Loucy (cell line): ENCODE data around the gene PRDM4.

Experiments
- H2AFZ ChIP-seq: fragments of 200-600 bp; sonication (generic); 2 replicates; pipeline ENCODE4 v1.6.0; 2016; ENCODE audit warnings: antibody characterized with exemption, mild to moderate bottlenecking, low read length, moderate library complexity
- H3F3A ChIP-seq: fragments of 200-600 bp; 2 replicates; pipeline ENCODE4 v1.6.0; 2016; ENCODE audit warnings: antibody characterized with exemption, low read depth, mild to moderate bottlenecking
- H3K27me3 ChIP-seq: fragments of 200-600 bp; sonication (generic); 2 replicates; pipeline ENCODE4 v1.6.1; 2014; ENCODE audit warnings: low read length, mild to moderate bottlenecking; ENCODE audit not compliant: insufficient read depth, poor library complexity, severe bottlenecking
- H3K36me3 ChIP-seq: fragments of 200-600 bp; sonication (generic); 2 replicates; pipeline ENCODE4 v1.6.1; 2016; ENCODE audit warnings: low read length; ENCODE audit not compliant: insufficient read depth
- H3K4me1 ChIP-seq: fragments of 200-600 bp; sonication (generic); 2 replicates; pipeline ENCODE4 v1.5.1; 2014; ENCODE audit warnings: low read length, mild to moderate bottlenecking; ENCODE audit not compliant: insufficient read depth, poor library complexity, severe bottlenecking
- H3K4me2 ChIP-seq: fragments of 200-600 bp; sonication (generic); 2 replicates; pipeline ENCODE4 v1.6.0; 2014; ENCODE audit warnings: antibody characterized with exemption, low read length, low read depth, mild to moderate bottlenecking; ENCODE audit not compliant: poor library complexity, severe bottlenecking
- H3K4me3 ChIP-seq: fragments of 200-600 bp; sonication (generic); 2 replicates; pipeline ENCODE4 v1.5.1; 2014; ENCODE audit warnings: low read length, mild to moderate bottlenecking, mixed read lengths; ENCODE audit not compliant: poor library complexity, severe bottlenecking
- H3K79me2 ChIP-seq: fragments of 200-600 bp; sonication (generic); 2 replicates; pipeline ENCODE4 v1.6.1; 2014; ENCODE audit warnings: low read length; ENCODE audit not compliant: insufficient read depth
- H3K9ac ChIP-seq: fragments of 200-600 bp; sonication (generic); 2 replicates; pipeline ENCODE4 v1.6.0; 2014; ENCODE audit warnings: mild to moderate bottlenecking, low read depth, low read length, moderate library complexity; ENCODE audit not compliant: poor library complexity, severe bottlenecking
- H3K9me2 ChIP-seq: fragments of 200-600 bp; sonication (generic); replicated peaks from 2 replicates; pipeline ENCODE4 v1.6.1; 2016; ENCODE audit warnings: low read depth, low read length, mixed read lengths
- H3K9me3 ChIP-seq: fragments of 200-600 bp; sonication (generic); 2 replicates; pipeline ENCODE4 v1.6.1; 2014; ENCODE audit warnings: mild to moderate bottlenecking, antibody characterized with exemption, low read length, low read depth; ENCODE audit not compliant: insufficient read depth
- H4K20me1 ChIP-seq: fragments of 200-600 bp; sonication (generic); 2 replicates; pipeline ENCODE4 v1.6.0; 2014; ENCODE audit warnings: antibody characterized with exemption, low read length, mild to moderate bottlenecking; ENCODE audit not compliant: insufficient read depth, poor library complexity, severe bottlenecking
- EZH2phosphoT487 ChIP-seq: fragments of 200-600 bp; IDR thresholded peaks from 2 replicates; pipeline ENCODE4 v1.6.1; 2018; ENCODE audit warnings: antibody characterized with exemption, mild to moderate bottlenecking, moderate library complexity, borderline replicate concordance
- TF ChIP-seq, protein P1 (sequence below): fragments of 200-600 bp; sonication (generic); conservative IDR thresholded peaks from 2 replicates; pipeline ENCODE4 v1.5.1; 2014; ENCODE audit warnings: mild to moderate bottlenecking, antibody characterized with exemption, low read length

Gene PRDM4

DNA sequence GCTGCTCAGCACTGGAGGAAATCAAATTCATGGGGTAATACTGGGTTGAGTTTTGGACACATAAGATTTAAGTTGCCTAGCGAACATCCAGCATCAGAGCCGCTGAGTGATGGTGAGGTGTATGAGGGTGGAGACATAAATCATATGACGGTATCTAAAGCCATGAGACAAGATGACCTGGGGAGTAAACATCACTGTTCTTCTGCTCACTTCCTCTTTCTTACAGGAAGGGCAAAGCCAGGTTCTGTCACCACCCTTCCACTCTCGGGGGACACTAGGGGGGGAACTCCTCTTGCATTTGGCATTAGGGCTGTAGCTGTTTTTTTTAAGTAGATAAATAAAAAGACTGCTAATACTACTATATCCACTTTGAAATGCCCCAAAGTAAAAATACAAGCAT lies 24.0 kb downstream of the PRDM4 start:
- Histone ChIP-seq H3F3A (no peaks in the 10 kb centered on the region), H3K4me2 (no peak overlapping the region), H3K4me3 (no peak overlapping the region), H3K79me2 (no peaks in the 10 kb centered on the region), H3K9ac (no peak overlapping the region), H3K9me3 (no peaks in the 10 kb centered on the region), H3K36me3 (peaks cover 90% of the 10 kb centered on the region), H2AFZ (no peak overlapping the region), H3K27me3 (no peaks in the 10 kb centered on the region), H3K4me1 (no peaks in the 10 kb centered on the region), H4K20me1 (no peaks in the 10 kb centered on the region), H3K9me2 (no peaks in the 10 kb centered on the region)
- TF ChIP-seq EZH2phosphoT487 = no peak
- TF ChIP-seq, protein P1, sequence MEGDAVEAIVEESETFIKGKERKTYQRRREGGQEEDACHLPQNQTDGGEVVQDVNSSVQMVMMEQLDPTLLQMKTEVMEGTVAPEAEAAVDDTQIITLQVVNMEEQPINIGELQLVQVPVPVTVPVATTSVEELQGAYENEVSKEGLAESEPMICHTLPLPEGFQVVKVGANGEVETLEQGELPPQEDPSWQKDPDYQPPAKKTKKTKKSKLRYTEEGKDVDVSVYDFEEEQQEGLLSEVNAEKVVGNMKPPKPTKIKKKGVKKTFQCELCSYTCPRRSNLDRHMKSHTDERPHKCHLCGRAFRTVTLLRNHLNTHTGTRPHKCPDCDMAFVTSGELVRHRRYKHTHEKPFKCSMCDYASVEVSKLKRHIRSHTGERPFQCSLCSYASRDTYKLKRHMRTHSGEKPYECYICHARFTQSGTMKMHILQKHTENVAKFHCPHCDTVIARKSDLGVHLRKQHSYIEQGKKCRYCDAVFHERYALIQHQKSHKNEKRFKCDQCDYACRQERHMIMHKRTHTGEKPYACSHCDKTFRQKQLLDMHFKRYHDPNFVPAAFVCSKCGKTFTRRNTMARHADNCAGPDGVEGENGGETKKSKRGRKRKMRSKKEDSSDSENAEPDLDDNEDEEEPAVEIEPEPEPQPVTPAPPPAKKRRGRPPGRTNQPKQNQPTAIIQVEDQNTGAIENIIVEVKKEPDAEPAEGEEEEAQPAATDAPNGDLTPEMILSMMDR = peak; percentile 21; the same call in 1 of the 2 replicates

DNA sequence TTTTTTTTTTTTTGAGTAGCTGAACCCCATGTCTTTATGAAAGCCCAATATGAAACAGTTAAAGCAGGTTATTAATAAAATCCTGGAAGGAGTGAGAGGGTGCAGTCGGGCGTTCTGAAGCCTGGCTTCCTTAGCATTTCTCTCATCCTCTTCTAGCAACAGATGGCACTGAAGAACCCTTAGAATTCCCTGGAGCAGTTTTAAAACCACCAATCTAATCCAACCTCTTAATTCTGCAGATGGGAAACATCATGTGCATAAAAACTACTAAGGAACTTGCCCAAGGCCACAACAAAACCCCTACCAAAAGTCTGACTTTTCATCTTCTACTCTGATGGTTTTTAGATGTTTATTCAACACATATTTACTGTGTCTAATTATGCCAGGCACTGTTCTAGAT lies 25.2 kb downstream of the PRDM4 start:
- H3F3A ChIP-seq = no peaks in the 10 kb centered on the region
- no peaks in the 10 kb centered on the region for H3K79me2 ChIP-seq
- no peaks in the 10 kb centered on the region for H3K9me2 ChIP-seq
- no peak overlapping the region for H3K4me3 ChIP-seq
- peaks cover 79% of the 10 kb centered on the region for H3K36me3 ChIP-seq
- no peak overlapping the region for H2AFZ ChIP-seq
- H3K9me3 ChIP-seq = no peaks in the 10 kb centered on the region
- no peaks in the 10 kb centered on the region for H4K20me1 ChIP-seq
- H3K9ac ChIP-seq = no peak overlapping the region
- no peaks in the 10 kb centered on the region for H3K4me1 ChIP-seq
- TF ChIP-seq, protein P1 = no peak
- TF ChIP-seq EZH2phosphoT487 = no peak
- no peak overlapping the region for H3K4me2 ChIP-seq
- no peaks in the 10 kb centered on the region for H3K27me3 ChIP-seq

DNA sequence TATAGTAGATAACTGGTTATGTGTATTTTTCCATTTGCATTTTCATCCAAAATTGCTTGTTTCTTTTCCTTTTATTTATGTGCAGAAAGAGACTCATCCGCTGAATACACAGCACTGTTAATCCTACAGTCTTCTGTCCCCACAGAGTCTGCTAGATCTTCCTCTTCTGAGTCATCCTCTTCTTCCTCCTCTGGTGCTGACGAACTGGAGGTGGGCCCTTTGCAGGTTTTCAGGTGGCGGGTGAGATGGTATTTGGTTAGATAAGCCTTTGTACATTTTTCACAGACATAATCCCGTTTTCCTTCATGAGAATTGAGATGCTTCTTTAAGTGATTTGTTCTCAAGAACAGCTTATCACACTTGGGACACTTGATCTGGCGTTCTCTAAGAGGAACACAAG lies 26.8 kb downstream of the PRDM4 start:
- no peaks in the 10 kb centered on the region for H4K20me1 ChIP-seq
- H3K4me2 ChIP-seq = no peak overlapping the region
- no peaks in the 10 kb centered on the region for H3K9me3 ChIP-seq
- TF ChIP-seq, protein P1 = no peak
- no peak for TF ChIP-seq EZH2phosphoT487
- H3K9me2 ChIP-seq = no peaks in the 10 kb centered on the region
- H3K27me3 ChIP-seq = no peaks in the 10 kb centered on the region
- no peaks in the 10 kb centered on the region for H3K4me1 ChIP-seq
- peaks cover 62% of the 10 kb centered on the region for H3K36me3 ChIP-seq
- H3K9ac ChIP-seq = no peak overlapping the region
- no peaks in the 10 kb centered on the region for H3F3A ChIP-seq
- no peaks in the 10 kb centered on the region for H3K79me2 ChIP-seq
- H2AFZ ChIP-seq = no peak overlapping the region
- no peak overlapping the region for H3K4me3 ChIP-seq
